ENCODE data around the gene CDH12.
A peak's percentile ranks its signal among the peaks of the same experiment; 100 is the strongest.
"Not testable (repeated sequence)": the region's sequence is repeated elsewhere in the genome, so short reads cannot be mapped to it uniquely, and the experiment has no call there.

CDH12 gene

GRCh38 chr5:22554475-22554874 lies 298.7 kb downstream of the CDH12 start:
- no peak for DNase-seq

- no peak for DNase-seq
Measured at GRCh38 chr5:22549876-22550671, 303.1 kb downstream of the CDH12 start.

- DNase-seq, result no peak
Measured at GRCh38 chr5:22542340-22542739, 310.8 kb downstream of the CDH12 start.

- peak; percentile 97 for DNase-seq
Measured at GRCh38 chr5:22541037-22541436, 312.1 kb downstream of the CDH12 start.

- no peak for DNase-seq
Measured at GRCh38 chr5:22539762-22540161, 313.4 kb downstream of the CDH12 start.

GRCh38 chr5:22531986-22532385 lies 321.2 kb downstream of the CDH12 start:
- DNase-seq, result no peak

- no peak for DNase-seq
Measured at GRCh38 chr5:22521521-22521920, 331.6 kb downstream of the CDH12 start.

GRCh38 chr5:22516497-22516896 lies 336.6 kb downstream of the CDH12 start:
- DNase-seq, result not testable (repeated sequence)

GRCh38 chr5:22514231-22514630 lies 338.9 kb downstream of the CDH12 start:
- DNase-seq, result no peak

- no peak for DNase-seq
Measured at GRCh38 chr5:22505891-22506290, 347.3 kb downstream of the CDH12 start.

- DNase-seq, result no peak
Measured at GRCh38 chr5:22504411-22504810, 348.7 kb downstream of the CDH12 start.

GRCh38 chr5:22500556-22500955 lies 352.6 kb downstream of the CDH12 start:
- no peak for DNase-seq

- DNase-seq, result no peak
Measured at GRCh38 chr5:22496666-22497065, 356.5 kb downstream of the CDH12 start.

- DNase-seq, result no peak
Measured at GRCh38 chr5:22495016-22495720, 358.0 kb downstream of the CDH12 start.

GRCh38 chr5:22488427-22488826 lies 364.7 kb downstream of the CDH12 start:
- no peak for DNase-seq

GRCh38 chr5:22480305-22480704 lies 372.8 kb downstream of the CDH12 start:
- DNase-seq, result no peak

- DNase-seq, result no peak
Measured at GRCh38 chr5:22473886-22474285, 379.3 kb downstream of the CDH12 start.

GRCh38 chr5:22471154-22471553 lies 382.0 kb downstream of the CDH12 start:
- DNase-seq, result no peak

GRCh38 chr5:22470408-22470807 lies 382.7 kb downstream of the CDH12 start:
- no peak for DNase-seq

- no peak for DNase-seq
Measured at GRCh38 chr5:22465616-22466015, 387.5 kb downstream of the CDH12 start.

- DNase-seq, result no peak
Measured at GRCh38 chr5:22465177-22465576, 388.0 kb downstream of the CDH12 start.

GRCh38 chr5:22460189-22460588 lies 393.0 kb downstream of the CDH12 start:
- no peak for DNase-seq

- DNase-seq, result no peak
Measured at GRCh38 chr5:22432905-22433304, 420.2 kb downstream of the CDH12 start.

GRCh38 chr5:22431840-22432239 lies 421.3 kb downstream of the CDH12 start:
- no peak for DNase-seq

GRCh38 chr5:22431406-22431805 lies 421.7 kb downstream of the CDH12 start:
- no peak for DNase-seq
